ENCODE results near the gene CENPU.
"Not testable (repeated sequence)": the region's sequence is repeated elsewhere in the genome, so short reads cannot be mapped to it uniquely, and the experiment has no call there.

The CENPU gene

GRCh38 chr4:184752496-184753275 lies 18.8 kb upstream of the CENPU start:
- in situ Hi-C loops (cut with MboI; ENCODE audit: low sequenced_read_pairs) = no loop called here

- in situ Hi-C loops (cut with MboI; ENCODE audit: low sequenced_read_pairs) = no loop called here
Observed at GRCh38 chr4:184751585-184751956, 17.7 kb upstream of the CENPU start.

- in situ Hi-C loops (cut with MboI; ENCODE audit: low sequenced_read_pairs) = no loop called here
Observed at GRCh38 chr4:184750926-184751584, 17.2 kb upstream of the CENPU start.

GRCh38 chr4:184748251-184748652 lies 14.4 kb upstream of the CENPU start:
- in situ Hi-C loops (cut with MboI; ENCODE audit: low sequenced_read_pairs) = loop anchor here (10.0 kb wide), 1 partner anchor 237 kb away; no protein-coding TSS in a partner anchor

- in situ Hi-C loops (cut with MboI; ENCODE audit: low sequenced_read_pairs) = loop anchor here (10.0 kb wide), 1 partner anchor 238 kb away; no protein-coding TSS in a partner anchor
Observed at GRCh38 chr4:184747034-184747830, 13.3 kb upstream of the CENPU start.

- in situ Hi-C loops (cut with MboI; ENCODE audit: low sequenced_read_pairs) = loop anchor here (10.0 kb wide), 1 partner anchor 239 kb away; no protein-coding TSS in a partner anchor
Observed at GRCh38 chr4:184745831-184746795, 12.2 kb upstream of the CENPU start.

GRCh38 chr4:184744236-184744635 lies 10.3 kb upstream of the CENPU start:
- in situ Hi-C loops (cut with MboI; ENCODE audit: low sequenced_read_pairs) = loop anchor here (10.0 kb wide), 1 partner anchor 241 kb away; no protein-coding TSS in a partner anchor

- in situ Hi-C loops (cut with MboI; ENCODE audit: low sequenced_read_pairs) = loop anchor here (10.0 kb wide), 1 partner anchor 241 kb away; no protein-coding TSS in a partner anchor
Observed at GRCh38 chr4:184743650-184744049, 9.8 kb upstream of the CENPU start.

- in situ Hi-C loops (cut with MboI; ENCODE audit: low sequenced_read_pairs) = loop anchor here (10.0 kb wide), 1 partner anchor 243 kb away; no protein-coding TSS in a partner anchor
Observed at GRCh38 chr4:184741651-184742050, 7.8 kb upstream of the CENPU start.

- in situ Hi-C loops (cut with MboI; ENCODE audit: low sequenced_read_pairs) = loop anchor here (10.0 kb wide), 1 partner anchor 244 kb away; no protein-coding TSS in a partner anchor
Observed at GRCh38 chr4:184740980-184741391, 7.1 kb upstream of the CENPU start.

- in situ Hi-C loops (cut with MboI; ENCODE audit: low sequenced_read_pairs) = not testable (repeated sequence)
Observed at GRCh38 chr4:184739575-184739974, 5.7 kb upstream of the CENPU start.

GRCh38 chr4:184734758-184735157 lies 862 bp upstream of the CENPU start:
- in situ Hi-C loops (cut with MboI; ENCODE audit: low sequenced_read_pairs) = no loop called here

GRCh38 chr4:184732126-184732525 lies 1.8 kb downstream of the CENPU start:
- in situ Hi-C loops (cut with MboI; ENCODE audit: low sequenced_read_pairs) = no loop called here

GRCh38 chr4:184731056-184731455 lies 2.8 kb downstream of the CENPU start:
- in situ Hi-C loops (cut with MboI; ENCODE audit: low sequenced_read_pairs) = no loop called here

- in situ Hi-C loops (cut with MboI; ENCODE audit: low sequenced_read_pairs) = no loop called here
Observed at GRCh38 chr4:184729946-184730345, 4.0 kb downstream of the CENPU start.

GRCh38 chr4:184728858-184729257 lies 5.0 kb downstream of the CENPU start:
- in situ Hi-C loops (cut with MboI; ENCODE audit: low sequenced_read_pairs) = no loop called here

- in situ Hi-C loops (cut with MboI; ENCODE audit: low sequenced_read_pairs) = no loop called here
Observed at GRCh38 chr4:184727430-184727829, 6.5 kb downstream of the CENPU start.

GRCh38 chr4:184722798-184723197 lies 11.1 kb downstream of the CENPU start:
- in situ Hi-C loops (cut with MboI; ENCODE audit: low sequenced_read_pairs) = no loop called here

- in situ Hi-C loops (cut with MboI; ENCODE audit: low sequenced_read_pairs) = no loop called here
Observed at GRCh38 chr4:184721254-184721653, 12.6 kb downstream of the CENPU start.

GRCh38 chr4:184719407-184719806 lies 14.5 kb downstream of the CENPU start:
- in situ Hi-C loops (cut with MboI; ENCODE audit: low sequenced_read_pairs) = no loop called here

Data from HL-60/S4 (cell line).